ENCODE results near the gene WIPF3.

- TF ChIP-seq PATZ1 (CRISPR knock-in tag; IDR thresholded peaks at IDR 0.05; ENCODE audit: borderline replicate concordance) (no peak), OSR1 (CRISPR knock-in tag; IDR thresholded peaks at IDR 0.05) (no peak), ARNTL (CRISPR knock-in tag; IDR thresholded peaks at IDR 0.05; ENCODE audit: borderline replicate concordance, low read depth) (no peak), ZFP30 (CRISPR knock-in tag; IDR thresholded peaks at IDR 0.05) (no peak), SNAI2 (CRISPR knock-in tag; IDR thresholded peaks at IDR 0.05) (no peak), RARB (CRISPR knock-in tag; IDR thresholded peaks at IDR 0.05) (no peak), ZFP3 (CRISPR knock-in tag; IDR thresholded peaks at IDR 0.05) (no peak), GLIS3 (CRISPR knock-in tag; IDR thresholded peaks at IDR 0.05) (no peak), ISL1 (CRISPR knock-in tag; IDR thresholded peaks at IDR 0.05) (no peak), CSRNP3 (CRISPR knock-in tag; IDR thresholded peaks at IDR 0.05) (no peak), BACH2 (CRISPR knock-in tag; IDR thresholded peaks at IDR 0.05; ENCODE audit: borderline replicate concordance) (no peak), TCF4 (CRISPR knock-in tag; IDR thresholded peaks at IDR 0.05; ENCODE audit: borderline replicate concordance) (no peak)
- TF ChIP-seq, protein P1, sequence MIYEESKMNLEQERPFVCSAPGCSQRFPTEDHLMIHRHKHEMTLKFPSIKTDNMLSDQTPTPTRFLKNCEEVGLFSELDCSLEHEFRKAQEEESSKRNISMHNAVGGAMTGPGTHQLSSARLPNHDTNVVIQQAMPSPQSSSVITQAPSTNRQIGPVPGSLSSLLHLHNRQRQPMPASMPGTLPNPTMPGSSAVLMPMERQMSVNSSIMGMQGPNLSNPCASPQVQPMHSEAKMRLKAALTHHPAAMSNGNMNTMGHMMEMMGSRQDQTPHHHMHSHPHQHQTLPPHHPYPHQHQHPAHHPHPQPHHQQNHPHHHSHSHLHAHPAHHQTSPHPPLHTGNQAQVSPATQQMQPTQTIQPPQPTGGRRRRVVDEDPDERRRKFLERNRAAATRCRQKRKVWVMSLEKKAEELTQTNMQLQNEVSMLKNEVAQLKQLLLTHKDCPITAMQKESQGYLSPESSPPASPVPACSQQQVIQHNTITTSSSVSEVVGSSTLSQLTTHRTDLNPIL (CRISPR knock-in tag; IDR thresholded peaks at IDR 0.05; ENCODE audit: low read depth) = no peak
Observed at GRCh38 chr7:29765490-29765889, 40.8 kb upstream of the WIPF3 start.

Data from SK-N-SH treated with all-trans-retinoic acid at 6 μM for 48 hours (cell line).